Small intestine (tissue), 7 donors: Measurements from ENCODE around the gene COL23A1. TPM values are rescaled to one million over a fixed set of nuclear protein-coding genes. Genes with fewer than 3 reads are reported as not detected.

Experiments used
- DNase-seq, 2 donors: peaks; one replicate each; pipeline versions ENCODE4 v3.0.0 to v3.0.0-alpha.2; 2013
- FAIRE-seq: peaks from 2 replicates; lab custom pipeline; 2012; peaks lifted over from hg19 to GRCh38; lab: Jason Lieb, UNC
- H3K27ac ChIP-seq, 3 donors: one replicate each; pipeline ENCODE4 v1.5.1; 2013; ENCODE audit warnings: low read length in 2 of 3, mild to moderate bottlenecking in 2 of 3, control low read depth in 1 of 3, inconsistent platforms in 1 of 3, low read depth in 1 of 3, moderate library complexity in 1 of 3
- H3K27me3 ChIP-seq, 3 donors: one replicate each; pipeline ENCODE4 v1.6.1; 2013; ENCODE audit warnings: low read length in 3 of 3, inconsistent platforms in 1 of 3; ENCODE audit not compliant: control insufficient read depth in 3 of 3, insufficient read depth in 3 of 3
- H3K36me3 ChIP-seq, 3 donors: one replicate each; pipeline ENCODE4 v1.6.1; 2013; ENCODE audit warnings: low read length in 3 of 3, inconsistent platforms in 1 of 3, low read depth in 1 of 3, mild to moderate bottlenecking in 1 of 3, moderate library complexity in 1 of 3; ENCODE audit not compliant: control insufficient read depth in 3 of 3, insufficient read depth in 2 of 3
- H3K4me1 ChIP-seq, 3 donors: one replicate each; pipeline ENCODE4 v1.6.1; 2013; ENCODE audit warnings: low read length in 2 of 3, inconsistent platforms in 1 of 3, low read depth in 1 of 3, mild to moderate bottlenecking in 1 of 3, moderate library complexity in 1 of 3; ENCODE audit not compliant: control insufficient read depth in 3 of 3, insufficient read depth in 2 of 3
- H3K4me3 ChIP-seq, 3 donors: one replicate each; pipeline ENCODE4 v1.5.1; 2013; ENCODE audit warnings: low read length in 3 of 3, control low read depth in 1 of 3, inconsistent platforms in 1 of 3, low read depth in 1 of 3, mild to moderate bottlenecking in 1 of 3, moderate library complexity in 1 of 3
- H3K9me3 ChIP-seq, 2 donors: one replicate each; pipeline ENCODE4 v1.6.1; 2013; ENCODE audit warnings: low read depth in 1 of 2, low read length in 1 of 2; ENCODE audit not compliant: control insufficient read depth in 2 of 2, insufficient read depth in 1 of 2
- WGBS, 3 donors: extraction: QIAGEN DNeasy Blood & Tissue Kit; methylation state at CpG; one replicate each; pipeline ENCODE4 v1.1.7; 2013; 5-methylcytosine and 5-hydroxymethylcytosine counted together
- polyA plus RNA-seq, 4 donors: library from polyadenylated mRNA; stranded (reverse) in 3 of 4; unstranded in 1 of 4; fragments of 200-250 nt in 3 of 4; fragments of 120-200 nt in 1 of 4; gene quantifications; one replicate each; pipeline versions ENCODE4 v1.2.1 to v1.2.3, GENCODE V29; 2013
- donor health status: healthy with polysubstance abuse.
- donor health status: control.
- donor health status: control.
- donor health status: Bipolar disorder and iron deficiency.
- donor health status: healthy.

COL23A1 gene
- polyA plus RNA-seq, 4 donors: 1.4 to 3.2 (median 1.6) TPM; not detected in 1

DNA sequence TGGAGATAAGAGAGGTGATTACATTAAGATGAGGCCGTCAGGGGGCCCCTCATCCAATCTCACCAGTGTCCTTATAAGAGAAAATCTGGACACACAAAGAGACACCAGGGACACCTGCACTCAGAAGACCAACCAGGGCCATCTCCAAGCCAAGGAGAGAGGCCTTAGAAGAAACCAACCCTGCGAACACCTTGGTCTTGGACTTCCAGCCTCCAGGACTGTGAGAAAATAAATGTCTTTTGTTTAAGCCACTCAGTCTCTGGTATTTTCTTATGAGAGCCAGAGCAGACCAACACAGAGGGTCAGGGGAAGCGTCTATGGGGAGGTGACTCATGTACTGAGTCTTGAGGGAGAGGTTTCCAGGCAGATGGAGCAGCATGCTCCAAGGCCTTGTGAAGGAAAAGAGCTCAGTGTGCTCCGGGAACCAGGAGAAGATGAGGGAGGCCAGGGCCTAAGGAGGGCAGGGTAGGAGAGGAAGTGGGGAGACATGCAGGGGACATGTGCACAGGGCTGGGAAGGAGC is 363.0 kb downstream of the COL23A1 start:
- FAIRE-seq (no peak), DNase-seq (no peak)
- Histone ChIP-seq H3K36me3 (peaks cover 10 to 85% (median 21%) of the 10 kb centered on the region in 3 donors), H3K27ac (peak overlapping the region; percentile 81 to 91 (median 91)), H3K4me3 (no peak overlapping the region), H3K27me3 (no peaks in the 10 kb centered on the region), H3K9me3 (peaks cover 0 to 7% of the 10 kb centered on the region in 2 donors), H3K4me1 (peaks cover 3 to 75% (median 25%) of the 10 kb centered on the region in 3 donors)
- WGBS, 3 donors: 90 to 92% (median 91%) methylated on average over 4 of the region's 4 CpGs

- peaks cover 13 to 85% (median 33%) of the 10 kb centered on the region in 3 donors for H3K36me3 ChIP-seq
- 93 to 99% (median 96%) methylated on average over 6 of the region's 6 CpGs for WGBS, 3 donors
- peaks cover 0 to 75% (median 25%) of the 10 kb centered on the region in 3 donors for H3K4me1 ChIP-seq
- H3K27me3 ChIP-seq: no peaks in the 10 kb centered on the region
- no peak for DNase-seq
- FAIRE-seq: no peak
- H3K4me3 ChIP-seq: no peak overlapping the region
- peak overlapping the region in 2 of 3 donors; percentile 56 to 91 for H3K27ac ChIP-seq
- peaks cover 0 to 7% of the 10 kb centered on the region in 2 donors for H3K9me3 ChIP-seq
These were observed 365.0 kb downstream of the COL23A1 start for GRCh38 chr5:178225174-178225573.

DNA sequence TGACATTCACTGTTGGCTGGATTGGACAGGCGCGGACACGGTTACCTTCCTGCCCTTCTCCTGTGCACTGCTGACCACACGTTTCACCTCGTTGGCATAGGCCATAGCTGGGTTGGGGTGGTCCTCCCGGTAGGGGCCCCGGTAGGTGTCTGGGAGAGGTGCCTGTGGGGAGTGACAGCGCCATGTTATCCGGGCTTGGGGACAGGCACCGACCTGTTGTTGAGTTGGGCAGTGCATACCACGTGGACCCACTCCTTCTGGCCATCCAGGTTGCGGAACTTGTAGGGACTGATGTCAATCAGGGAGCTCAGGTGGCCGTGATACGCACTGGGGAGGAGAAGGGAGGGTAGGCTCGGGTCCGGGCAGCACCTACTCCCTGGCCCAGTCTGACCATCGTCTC is 365.8 kb downstream of the COL23A1 start:
- 92 to 96% (median 95%) methylated on average over 17 of the region's 17 CpGs for WGBS, 3 donors
- H3K27me3 ChIP-seq: no peaks in the 10 kb centered on the region
- H3K9me3 ChIP-seq: peaks cover 0 to 7% of the 10 kb centered on the region in 2 donors
- FAIRE-seq (no peak), DNase-seq (no peak)
- H3K4me3 ChIP-seq: no peak overlapping the region
- H3K36me3 ChIP-seq: peaks cover 7 to 85% (median 29%) of the 10 kb centered on the region in 3 donors
- H3K27ac ChIP-seq: peak overlapping the region in 2 of 3 donors; percentile 0 to 64
- peaks cover 0 to 70% (median 23%) of the 10 kb centered on the region in 3 donors for H3K4me1 ChIP-seq

DNA sequence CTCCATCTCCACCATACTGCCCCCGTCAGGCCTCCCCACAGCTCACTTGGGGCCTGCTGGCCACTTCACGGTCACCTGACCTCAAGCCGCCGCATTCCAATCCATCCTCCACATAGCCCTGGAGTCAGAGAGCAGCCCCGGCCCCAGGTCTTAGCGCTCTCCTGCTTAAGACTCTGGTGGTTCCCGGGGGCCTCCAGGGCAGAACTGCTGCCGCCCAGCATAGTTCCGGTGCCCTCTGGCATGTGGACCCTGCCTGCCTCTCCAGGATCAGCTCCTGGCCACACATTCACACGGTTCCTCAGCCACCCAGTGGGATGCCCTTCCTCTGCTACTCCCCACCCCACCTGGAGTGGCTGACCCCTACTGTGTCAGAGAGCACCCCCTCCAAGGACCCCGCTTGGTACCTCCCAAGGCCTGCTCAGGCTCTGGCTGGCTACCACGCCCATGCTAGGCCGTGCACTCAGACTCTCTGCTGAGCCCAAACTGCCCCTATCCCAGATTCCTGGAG is 366.3 kb downstream of the COL23A1 start:
- no peak for DNase-seq
- Histone ChIP-seq H3K4me3 (no peak overlapping the region), H3K36me3 (peaks cover 3 to 80% (median 29%) of the 10 kb centered on the region in 3 donors), H3K4me1 (peaks cover 0 to 70% (median 21%) of the 10 kb centered on the region in 3 donors), H3K9me3 (peaks cover 0 to 7% of the 10 kb centered on the region in 2 donors), H3K27ac (peak overlapping the region in 2 of 3 donors; percentile 50 to 64), H3K27me3 (no peaks in the 10 kb centered on the region)
- no peak for FAIRE-seq
- 71 to 88% (median 87%) methylated on average over 13 of the region's 13 CpGs for WGBS, 3 donors

DNA sequence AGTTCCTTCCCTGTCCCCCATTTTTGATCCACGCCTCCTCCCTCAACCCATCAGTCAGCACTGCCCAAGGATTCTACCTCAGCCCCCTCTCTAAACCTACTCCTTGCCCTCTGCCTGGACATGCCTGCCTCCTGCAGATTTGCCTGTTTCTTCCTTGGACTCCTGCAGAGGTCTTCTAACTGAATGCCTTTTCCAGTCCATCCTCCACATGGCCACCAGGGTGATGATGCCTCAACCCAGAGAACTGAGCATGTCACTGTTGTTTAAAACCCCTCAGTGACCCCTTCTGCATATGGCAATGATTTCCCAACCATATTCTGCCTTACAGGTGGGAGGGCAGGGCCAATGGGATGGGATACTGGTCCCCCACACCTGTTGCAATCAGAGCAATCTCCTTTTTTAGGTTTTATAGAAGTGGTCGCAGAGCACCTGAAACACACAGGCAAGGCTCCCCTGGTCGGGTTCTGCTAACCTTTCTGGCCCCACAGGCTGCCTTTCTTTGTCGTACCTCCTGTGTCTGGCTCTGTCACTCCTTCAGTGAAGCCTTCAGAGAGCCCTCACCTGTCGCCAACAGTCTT is 366.9 kb downstream of the COL23A1 start:
- peaks cover 0 to 7% of the 10 kb centered on the region in 2 donors for H3K9me3 ChIP-seq
- H3K27me3 ChIP-seq: no peaks in the 10 kb centered on the region
- H3K4me1 ChIP-seq: peaks cover 0 to 65% (median 21%) of the 10 kb centered on the region in 3 donors
- H3K36me3 ChIP-seq: peaks cover 5 to 76% (median 29%) of the 10 kb centered on the region in 3 donors
- H3K27ac ChIP-seq: peak overlapping the region in 2 of 3 donors; percentile 50 to 64
- WGBS, 3 donors: 88 to 93% (median 92%) methylated on average over 5 of the region's 5 CpGs
- FAIRE-seq (no peak), DNase-seq (no peak)
- H3K4me3 ChIP-seq: no peak overlapping the region

- FAIRE-seq: no peak
- Histone ChIP-seq H3K4me1 (peaks cover 0 to 57% (median 17%) of the 10 kb centered on the region in 3 donors), H3K36me3 (peaks cover 5 to 71% (median 29%) of the 10 kb centered on the region in 3 donors), H3K27me3 (no peaks in the 10 kb centered on the region), H3K27ac (peak overlapping the region in 2 of 3 donors; percentile 59 to 64), H3K4me3 (no peak overlapping the region), H3K9me3 (peaks cover 0 to 4% of the 10 kb centered on the region in 2 donors)
- WGBS, 3 donors: 95 to 97% (median 96%) methylated on average over 15 of the region's 15 CpGs
- DNase-seq: no peak
These were observed 367.9 kb downstream of the COL23A1 start for GRCh38 chr5:178222292-178222691.

- H3K4me3 ChIP-seq: no peak overlapping the region
- H3K27me3 ChIP-seq: no peaks in the 10 kb centered on the region
- 70 to 73% (median 73%) methylated on average over 5 of the region's 5 CpGs for WGBS, 3 donors
- H3K9me3 ChIP-seq: no peaks in the 10 kb centered on the region
- H3K36me3 ChIP-seq: peaks cover 5 to 70% (median 29%) of the 10 kb centered on the region in 3 donors
- peak in 1 of 2 donors; percentile 81 for DNase-seq
- H3K4me1 ChIP-seq: peaks cover 0 to 53% (median 14%) of the 10 kb centered on the region in 3 donors
- FAIRE-seq: no peak
- peak overlapping the region in 2 of 3 donors; percentile 2 to 76 for H3K27ac ChIP-seq
These were observed 368.3 kb downstream of the COL23A1 start for GRCh38 chr5:178221853-178222252.

DNA sequence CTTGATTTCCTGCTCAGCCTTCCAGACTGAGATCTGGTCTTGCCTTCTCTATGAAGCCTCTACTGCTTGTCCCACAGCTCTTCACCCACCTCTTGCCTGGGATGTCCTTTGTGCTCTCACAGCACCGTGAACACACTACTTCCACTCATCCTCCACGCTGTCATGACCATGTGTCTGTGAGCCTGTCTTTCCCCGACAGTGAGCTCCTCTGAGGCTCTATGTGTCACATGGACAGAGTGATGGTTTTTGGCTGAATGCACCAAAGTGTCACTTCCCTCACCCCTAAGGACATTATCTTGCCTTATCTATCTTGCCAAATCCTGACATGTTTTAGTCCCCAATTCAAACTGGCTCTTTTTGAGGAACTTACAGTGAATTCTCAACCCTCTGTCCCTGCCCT is 368.9 kb downstream of the COL23A1 start:
- H3K36me3 ChIP-seq: peaks cover 5 to 73% (median 29%) of the 10 kb centered on the region in 3 donors
- WGBS, 3 donors: 73 to 83% (median 80%) methylated on average over 3 of the region's 3 CpGs
- H3K9me3 ChIP-seq: no peaks in the 10 kb centered on the region
- no peaks in the 10 kb centered on the region for H3K27me3 ChIP-seq
- no peak overlapping the region for H3K4me3 ChIP-seq
- no peak for DNase-seq
- no peak for FAIRE-seq
- peak overlapping the region in 2 of 3 donors; percentile 2 to 76 for H3K27ac ChIP-seq
- peaks cover 0 to 51% (median 18%) of the 10 kb centered on the region in 3 donors for H3K4me1 ChIP-seq
